HK-2 (cell line): ENCODE data around the gene PDIA6.

Source experiments
- DNase-seq: peaks from one replicate; pipeline ENCODE4 v3.0.0-alpha.2; 2018; ENCODE audit not compliant: unreplicated experiment

The PDIA6 gene, protein sequence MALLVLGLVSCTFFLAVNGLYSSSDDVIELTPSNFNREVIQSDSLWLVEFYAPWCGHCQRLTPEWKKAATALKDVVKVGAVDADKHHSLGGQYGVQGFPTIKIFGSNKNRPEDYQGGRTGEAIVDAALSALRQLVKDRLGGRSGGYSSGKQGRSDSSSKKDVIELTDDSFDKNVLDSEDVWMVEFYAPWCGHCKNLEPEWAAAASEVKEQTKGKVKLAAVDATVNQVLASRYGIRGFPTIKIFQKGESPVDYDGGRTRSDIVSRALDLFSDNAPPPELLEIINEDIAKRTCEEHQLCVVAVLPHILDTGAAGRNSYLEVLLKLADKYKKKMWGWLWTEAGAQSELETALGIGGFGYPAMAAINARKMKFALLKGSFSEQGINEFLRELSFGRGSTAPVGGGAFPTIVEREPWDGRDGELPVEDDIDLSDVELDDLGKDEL

DNA sequence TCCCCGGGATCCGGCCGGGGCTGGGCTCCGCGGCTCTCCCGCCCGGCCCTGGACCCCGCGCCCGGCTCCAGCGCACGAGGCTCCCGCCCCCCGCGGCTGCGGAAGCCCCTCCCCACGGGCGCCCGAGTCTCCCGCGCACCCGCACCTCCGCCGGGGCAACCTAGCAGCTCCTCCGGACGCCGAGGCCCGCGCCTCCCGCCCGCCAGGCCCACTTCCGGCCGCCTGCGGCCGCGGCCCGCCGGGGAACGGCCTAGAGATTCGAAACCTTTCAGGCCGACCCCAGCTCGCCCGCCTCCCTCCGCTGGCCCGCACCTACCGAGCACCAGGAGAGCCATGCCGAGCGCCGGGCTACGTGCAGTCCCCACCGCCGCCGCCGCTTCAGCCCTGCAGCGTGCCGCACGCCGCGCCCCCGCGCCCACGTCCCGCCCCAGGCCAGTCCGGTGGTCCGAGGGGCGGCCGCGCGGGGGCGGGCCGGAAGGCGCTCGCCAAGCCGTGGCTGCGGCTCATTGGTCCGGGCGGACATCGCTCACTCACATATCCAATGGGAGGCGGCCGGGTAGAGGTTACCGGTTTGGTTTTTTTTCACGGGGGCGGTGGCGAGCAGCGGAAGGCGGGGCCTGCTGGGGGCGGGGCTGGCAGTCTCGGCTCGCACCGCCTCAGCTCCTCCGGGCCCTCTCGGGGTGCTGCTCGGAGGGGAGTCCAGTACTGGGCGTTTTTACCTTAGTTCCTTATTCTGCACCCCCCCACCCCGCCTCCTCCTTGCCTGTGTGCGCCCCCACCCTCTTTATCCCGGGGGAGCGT lies at the start of gene PDIA6:
TSS of gene PDIA6 (minus strand) at position 424 of the 801 bp plus-strand sequence. CDS start at position 335, 89 bp downstream.
- DNase-seq = peak; percentile 98

DNA sequence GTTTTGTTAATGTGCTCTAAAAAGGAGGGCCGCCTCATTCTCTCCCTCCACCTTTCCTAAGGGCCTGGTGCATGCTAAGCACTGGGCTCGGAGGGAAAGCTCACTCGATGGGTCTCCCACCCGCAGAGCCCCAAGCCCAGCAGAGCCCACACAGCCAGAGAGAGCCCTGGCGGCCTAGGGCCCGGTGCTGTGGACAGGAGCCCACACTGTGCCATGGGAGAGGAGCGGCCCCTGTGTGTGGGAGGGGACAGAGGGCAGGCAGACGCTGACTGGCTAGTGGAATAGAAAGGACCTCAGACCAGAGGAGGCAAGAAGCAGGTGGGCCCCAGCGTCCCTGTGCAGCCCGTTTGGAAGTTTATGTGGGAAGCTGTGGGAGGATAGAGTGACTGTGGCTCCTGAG lies 49.7 kb upstream of the PDIA6 start:
- DNase-seq = no peak

DNA sequence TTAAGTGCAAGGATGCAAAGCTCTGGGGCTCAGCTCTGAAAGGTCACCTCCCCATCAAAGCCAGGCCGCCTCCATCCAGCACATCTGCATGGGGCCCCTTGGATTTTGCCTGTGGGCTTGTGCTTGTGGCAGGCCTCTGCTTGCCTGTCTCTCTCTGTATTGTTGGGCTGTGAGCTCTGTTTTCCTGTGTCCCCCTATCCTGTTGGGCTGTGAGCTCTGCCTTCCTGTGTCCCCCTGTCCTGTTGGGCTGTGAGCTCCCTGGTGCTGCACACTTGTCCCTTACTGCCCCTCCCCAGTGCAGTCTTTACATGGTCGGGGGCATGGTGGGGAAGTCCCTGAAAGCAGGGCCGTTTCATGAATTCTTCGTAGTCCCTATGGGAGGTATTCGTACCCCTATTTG lies 49.2 kb upstream of the PDIA6 start:
- DNase-seq = no peak

DNA sequence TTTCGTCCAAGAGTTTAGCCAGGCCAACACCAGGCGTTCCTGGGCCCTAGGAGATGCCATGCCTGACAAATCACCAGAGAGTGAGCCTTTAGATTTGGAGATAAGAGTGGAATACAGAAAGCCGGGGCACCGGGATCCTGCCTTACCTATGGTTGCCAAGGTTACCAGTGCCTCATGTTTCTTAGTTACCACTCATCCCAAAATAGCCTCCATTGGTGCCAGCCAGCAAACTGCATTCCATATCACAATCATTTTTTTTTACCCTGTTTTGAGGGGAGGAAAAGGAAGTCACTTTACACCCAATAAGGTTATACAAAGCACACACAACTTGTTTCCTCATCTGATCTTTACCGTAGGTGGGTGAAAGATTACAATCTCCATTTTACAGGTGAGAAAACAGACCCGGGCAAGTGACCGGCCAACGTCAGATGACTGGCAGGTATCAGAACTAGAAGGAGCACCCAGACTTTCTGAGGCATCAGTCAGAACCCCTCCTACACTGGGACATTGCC lies 48.3 kb upstream of the PDIA6 start:
- no peak for DNase-seq

DNA sequence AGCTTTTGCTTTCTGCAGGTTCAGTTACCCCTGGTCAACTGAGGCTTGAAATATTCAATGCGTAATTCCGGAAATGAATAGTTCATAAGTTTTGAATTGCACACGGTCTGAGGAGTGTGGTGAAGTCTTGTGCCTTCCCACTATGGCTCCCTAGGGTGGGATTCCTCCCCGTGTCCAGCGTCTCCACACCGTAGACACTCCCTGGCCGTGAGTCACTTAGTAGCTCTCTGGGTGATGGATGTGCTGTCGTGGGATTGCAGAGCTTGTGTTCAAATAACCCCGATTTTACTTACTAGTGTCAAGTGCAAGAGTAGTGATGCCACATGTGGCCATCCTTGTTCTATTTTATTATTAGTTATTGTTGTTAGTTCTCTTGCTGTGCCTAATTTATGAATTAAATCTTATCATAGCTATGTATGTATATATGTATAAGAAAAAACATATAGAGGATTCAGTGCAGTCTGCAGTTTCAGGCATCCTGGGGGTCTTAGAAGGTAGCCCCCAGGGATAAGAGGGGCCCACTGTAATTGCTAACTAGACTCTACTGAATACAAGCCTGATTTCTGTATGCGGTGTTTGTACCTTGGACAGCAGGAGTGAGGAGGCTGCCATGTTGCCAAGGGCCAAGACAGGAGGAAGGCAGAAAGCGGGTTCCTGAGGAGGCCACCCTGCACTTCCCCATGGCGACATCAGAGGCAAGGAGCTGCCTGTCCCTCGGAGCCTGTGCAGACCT lies 47.7 kb upstream of the PDIA6 start:
- DNase-seq = no peak

DNA sequence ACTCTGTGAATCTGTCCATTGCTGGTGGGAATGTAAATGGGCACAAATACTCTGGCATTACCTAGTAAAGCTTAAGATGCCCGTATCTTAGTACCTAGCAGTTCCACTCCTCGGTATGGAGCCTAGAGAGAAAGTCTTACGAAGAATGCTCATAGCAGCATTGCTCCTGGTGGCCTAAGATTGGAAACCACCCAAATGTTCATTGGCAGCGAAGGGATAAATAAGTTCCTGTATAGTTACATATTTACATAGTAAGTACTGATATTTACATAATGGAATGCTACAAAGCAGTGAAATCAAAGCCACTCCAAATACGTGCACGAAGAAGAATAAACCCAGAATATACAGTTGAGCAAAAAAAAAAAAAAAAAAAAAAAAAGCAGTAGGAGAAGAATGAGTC lies 46.7 kb upstream of the PDIA6 start:
- no peak for DNase-seq

DNA sequence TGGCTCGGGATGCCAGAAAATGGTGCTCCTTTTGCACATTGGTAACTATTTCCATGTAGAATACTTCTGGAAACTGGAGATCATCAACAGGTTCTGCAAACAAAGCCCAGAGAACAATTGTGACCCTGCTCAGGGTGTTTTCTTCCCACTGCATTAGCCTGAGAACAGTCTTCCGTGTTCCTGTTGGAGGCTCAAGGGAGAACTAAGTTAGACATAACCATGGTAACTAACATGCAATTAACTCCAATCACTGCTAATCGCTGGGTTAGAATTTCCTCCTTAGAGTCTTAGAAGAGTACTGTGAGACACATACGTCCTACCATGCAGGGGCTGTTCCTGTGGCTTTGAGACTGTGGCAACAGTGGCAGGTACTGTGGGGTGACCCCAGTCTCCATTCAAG lies 36.0 kb upstream of the PDIA6 start:
- no peak for DNase-seq

DNA sequence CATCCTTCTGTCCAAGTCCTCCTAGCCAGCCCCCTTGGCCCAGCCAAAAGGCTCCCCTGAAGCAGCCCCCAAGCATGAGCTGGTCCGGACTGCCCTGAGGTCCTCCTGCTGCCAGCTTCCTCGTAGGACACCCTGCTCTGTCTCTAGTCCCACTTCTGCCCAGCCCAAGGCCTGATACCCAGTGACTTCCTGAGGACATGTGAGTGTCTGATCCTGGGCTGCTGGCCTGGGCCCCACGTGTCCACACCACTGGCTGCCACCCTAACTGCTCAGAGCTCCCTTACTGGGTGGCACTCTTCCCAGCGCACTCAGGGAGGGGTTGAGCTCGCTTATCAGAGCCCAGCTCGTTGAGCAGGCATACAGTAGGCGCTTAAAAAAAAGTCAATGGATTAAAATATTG lies 34.4 kb upstream of the PDIA6 start:
- no peak for DNase-seq

DNA sequence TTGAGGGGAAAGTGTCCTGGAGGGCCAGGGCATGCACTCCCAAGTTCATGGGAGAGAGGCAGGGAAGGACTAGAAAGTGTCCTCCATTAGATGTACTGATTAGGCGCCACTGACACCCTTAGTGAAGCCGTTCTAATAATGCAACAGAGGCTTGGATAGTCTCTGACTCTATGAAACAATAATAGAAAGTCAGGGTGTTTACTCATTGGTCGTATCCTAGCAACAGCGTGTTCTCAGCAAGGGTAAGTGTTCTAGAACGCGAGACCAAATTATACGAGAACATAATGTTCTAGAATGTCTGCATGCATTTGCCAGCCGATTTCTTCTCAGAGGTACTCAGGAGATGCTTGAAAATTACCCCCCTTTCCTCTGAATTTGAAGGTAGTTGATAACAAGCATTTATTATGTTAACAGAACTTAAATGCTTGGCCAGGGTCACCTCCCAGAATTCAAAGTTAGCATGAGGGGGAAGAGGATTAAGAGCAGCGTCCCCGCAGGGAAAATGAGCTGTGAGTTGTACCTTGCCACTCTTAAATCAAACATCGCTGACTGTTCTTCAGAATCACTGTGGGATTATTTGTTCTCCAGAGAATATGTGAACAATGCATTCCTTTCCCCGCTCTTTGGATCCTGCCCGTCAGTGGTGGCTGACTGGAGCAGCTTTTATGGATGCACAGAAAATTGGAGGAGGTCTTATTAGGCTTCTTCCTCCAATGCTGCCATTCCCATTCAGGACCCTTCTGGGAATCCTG lies 33.7 kb upstream of the PDIA6 start:
- DNase-seq = no peak

DNA sequence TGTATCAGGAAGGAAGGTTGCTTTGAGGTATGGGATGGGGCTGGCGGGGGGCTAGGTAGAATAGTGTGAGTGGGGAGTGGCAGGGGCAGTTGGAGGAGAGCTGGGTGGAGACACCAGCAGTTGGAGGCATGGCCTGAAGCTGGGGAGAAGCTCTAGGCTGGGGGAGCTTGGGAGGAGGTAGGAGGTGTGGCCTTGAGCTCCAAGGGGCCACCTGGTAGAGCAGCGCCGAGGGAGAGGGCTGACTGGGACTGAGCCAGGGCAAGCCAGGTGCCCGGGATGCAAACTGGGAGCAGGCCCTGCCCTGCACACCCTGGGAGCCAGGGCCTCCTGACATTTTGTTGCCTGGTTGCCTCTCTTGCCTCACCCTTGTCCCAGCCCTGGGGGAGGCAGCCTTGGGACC lies 33.1 kb upstream of the PDIA6 start:
- DNase-seq = no peak

DNA sequence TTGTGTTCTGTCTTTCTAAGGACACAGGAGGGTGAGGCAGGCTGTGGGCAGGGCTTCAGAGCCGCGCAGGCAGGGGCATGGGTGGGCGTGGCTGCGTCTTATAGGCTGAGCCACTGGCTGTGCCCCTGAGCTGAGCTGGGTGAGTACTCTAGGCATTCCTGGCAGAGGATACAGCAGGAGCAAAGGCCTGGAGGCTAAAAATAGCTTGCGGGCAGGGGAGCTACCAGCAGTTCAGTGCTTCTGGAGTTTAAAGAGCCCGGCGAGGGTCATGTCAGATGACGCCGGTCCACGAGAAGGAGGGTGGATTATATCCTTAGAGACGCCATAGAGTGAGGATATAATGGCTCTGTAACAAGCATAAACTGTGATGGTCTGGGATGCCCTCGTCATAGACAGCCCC lies 31.5 kb upstream of the PDIA6 start:
- peak; percentile 64 for DNase-seq

DNA sequence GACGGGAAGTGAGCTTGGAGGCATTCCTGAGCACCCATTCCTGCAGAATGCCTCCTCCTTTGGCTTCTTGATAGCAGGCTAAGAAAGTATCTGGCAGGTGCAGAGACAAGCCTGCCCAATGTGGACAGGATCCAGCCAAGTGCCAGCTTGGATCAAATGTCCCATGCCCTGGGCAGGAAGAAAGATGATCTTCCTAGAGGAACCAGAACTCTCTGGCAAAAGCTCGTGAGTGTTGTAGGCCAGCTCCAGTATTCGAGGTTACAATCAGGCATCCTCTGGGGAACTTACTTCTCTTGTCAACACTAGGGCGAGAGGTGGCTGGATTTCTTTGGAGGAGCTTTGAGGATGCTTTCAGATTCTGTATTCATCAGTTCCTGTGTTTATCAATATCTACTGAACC lies 29.9 kb upstream of the PDIA6 start:
- DNase-seq = no peak

DNA sequence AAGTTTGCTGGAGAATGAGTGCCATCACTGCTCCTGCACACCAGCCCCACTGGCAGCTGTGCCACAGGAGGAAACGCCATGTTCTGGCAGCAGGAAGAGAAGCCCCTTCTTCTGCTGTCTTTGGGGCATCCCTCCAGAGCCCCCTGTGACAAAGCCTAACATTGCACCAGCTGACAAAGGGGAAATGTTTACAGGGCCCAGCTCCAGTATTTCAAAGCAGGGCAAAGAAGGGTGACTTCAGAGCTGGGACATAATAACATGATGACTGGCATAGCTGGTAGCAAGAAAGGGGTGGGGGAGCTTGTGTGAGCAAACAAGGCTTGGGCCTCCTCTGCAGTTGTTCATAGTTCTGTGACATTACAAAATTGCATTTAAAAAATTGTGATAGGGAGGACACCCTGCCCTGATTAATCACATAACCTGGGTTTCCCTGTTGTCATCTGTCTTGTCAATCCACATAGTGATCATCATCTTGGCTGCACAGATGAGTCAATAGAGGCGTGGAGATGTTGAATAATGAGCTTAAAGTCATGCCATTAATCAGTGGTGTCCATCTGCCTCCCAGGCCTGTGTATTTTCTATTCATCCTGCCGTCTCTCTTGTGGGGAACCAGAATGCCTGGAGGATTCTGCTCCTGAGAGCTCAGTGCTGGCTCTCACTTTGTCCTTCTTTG lies 29.1 kb upstream of the PDIA6 start:
- DNase-seq = no peak

DNA sequence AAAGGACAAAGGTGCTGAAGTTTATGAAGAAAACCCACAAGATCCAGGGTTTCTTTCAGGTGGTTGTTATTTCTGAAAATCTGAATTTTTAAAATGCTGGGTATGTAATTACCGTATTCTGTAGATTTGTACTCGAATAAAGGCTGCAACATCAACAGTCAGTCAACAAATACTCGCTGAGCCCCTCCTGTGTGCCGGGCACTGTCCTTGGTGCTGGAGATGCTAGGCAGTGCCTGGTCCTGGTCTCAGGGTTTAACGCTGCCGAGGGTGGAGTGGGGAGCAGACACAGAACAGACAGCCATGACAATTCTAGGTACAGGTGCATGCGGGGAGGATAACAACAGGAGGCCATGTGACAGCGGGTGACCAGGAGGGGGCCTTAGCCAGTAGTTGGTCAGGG lies 27.2 kb upstream of the PDIA6 start:
- DNase-seq = no peak

DNA sequence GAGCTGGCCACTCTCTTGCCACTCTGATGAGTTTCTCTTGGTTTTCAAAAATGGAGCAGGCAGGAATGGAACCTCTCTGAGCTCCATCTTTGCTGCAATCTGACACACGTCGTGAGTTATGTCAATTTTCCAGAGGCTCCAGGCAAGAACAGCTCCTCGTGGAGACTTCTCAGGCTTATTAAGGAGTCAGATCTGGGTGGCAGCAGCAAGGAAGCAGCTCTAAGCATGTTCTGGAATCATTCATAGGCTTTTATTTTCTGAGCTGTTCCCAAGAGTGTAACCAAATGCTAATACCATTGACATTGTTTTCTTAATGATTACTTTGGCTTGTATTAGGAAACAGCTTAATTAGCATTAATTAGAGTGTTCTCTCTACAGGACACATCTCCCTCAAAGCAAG lies 26.1 kb upstream of the PDIA6 start:
- no peak for DNase-seq

DNA sequence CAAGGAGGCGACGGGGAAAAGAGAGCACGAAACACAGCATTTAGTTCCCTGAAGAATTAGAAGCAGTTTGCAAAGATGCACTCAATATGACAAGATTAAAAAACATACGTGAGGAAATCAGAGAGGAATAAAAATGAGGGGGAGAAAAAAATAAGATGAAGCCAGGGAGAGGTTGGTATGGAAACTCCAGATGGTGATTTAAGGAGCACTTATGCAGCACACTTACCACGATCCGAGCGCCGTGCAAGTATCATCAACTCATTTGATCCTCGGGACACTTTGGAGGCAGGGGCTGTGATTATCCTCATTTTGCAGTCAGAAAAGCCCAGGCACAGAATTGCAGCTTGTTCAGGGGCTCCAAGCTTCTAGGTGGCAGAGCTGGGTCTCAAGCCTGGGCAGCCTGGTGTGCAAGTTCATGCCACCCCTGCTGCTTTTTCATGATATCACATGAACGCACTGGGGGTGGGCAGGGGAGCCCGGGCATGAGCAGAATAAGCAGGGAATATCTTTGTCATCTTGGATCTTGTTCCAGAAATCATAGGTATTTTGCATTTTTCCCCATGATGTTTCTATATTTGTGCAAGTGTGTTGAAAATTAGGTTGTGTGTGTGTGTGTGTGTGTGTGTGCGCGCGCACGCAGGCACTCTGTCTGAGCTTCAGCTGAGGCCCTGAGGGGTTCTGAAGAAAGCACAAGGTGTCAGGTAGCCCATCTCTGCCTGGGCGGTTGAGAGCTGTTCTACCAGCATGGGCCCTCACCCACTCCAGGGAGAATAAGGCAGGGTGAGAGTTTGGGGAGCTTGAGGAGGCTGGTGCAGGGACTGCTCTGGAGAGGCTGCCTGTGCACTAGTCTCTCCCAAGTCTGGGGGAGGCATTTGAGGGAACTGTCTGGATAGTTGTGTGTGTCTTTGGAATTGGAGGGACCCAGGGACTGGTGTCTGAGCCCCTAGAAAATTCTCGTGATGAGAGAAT lies 25.0 kb upstream of the PDIA6 start:
- DNase-seq = no peak

DNA sequence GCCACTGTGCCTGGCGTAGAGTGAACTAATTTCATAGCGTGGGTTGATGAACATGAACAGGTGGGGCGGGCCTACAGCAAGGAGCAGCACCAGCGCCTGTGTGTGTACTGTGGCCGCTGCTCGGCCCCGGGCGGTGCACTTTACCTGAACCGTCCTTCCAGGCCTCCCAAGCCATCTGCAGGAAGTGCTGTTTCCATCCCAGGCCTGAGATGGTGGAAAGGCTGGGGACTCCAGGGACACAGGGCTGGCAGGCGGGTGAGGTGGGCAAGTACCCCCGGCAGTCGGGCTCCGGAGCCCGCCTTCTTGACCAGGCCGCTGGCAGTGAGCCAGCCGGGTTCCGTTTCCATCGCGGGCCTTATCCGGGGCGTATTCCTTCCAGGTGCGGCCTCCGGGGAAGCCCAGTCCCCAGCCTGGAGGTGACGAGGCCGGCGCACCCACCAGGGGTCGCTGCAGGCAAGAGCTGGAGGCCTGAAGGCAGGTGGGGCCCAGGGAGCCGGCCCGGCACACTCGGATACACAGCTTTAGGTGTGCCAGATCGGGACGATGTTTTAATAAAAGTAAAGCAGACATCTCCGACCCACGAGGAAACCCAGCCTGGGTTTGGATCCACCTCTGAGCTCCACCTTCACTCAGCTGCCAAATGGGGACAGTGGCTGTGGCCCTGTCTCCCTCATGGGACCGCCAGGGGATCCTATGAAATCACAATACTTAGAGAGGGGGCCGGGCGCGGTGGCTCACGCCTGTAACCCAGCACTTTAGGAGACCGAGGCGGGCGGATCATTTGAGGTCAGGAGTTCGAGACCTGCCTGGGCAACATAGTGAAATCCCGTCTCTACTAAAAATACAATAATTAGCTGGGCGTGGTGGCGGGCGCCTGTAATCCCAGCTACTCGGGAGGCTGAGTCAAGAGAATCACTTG lies 22.7 kb upstream of the PDIA6 start:
- peak; percentile 76 for DNase-seq

DNA sequence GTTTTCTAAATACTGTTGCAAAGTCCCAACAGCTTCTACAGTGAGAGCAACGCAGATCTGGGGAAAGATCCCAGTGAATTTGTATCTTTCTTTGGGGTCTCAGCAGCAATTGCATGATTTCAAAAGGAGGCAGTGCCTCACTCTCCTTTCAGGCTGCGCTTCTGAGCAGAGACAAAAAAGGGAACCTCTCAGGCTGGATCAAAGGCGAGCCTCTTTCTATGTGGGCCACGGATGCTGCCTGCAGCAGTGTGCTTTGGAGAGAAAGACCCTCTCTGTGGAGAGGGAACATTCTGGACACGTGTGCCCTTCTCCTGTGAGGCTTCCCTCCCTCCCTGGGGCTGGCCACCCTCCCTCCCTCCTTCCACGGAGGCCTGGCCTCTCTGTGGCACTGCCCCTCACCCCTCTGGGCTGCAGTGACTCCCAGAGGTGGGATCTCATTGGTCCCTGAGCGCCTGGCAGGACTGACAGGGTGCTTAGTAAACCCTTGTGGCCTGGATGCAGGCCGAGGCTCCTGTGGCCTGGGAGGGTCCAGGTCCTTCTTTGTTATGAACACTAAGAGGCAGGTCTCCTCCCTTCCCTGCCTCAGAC lies 21.6 kb upstream of the PDIA6 start:
- peak; percentile 20 for DNase-seq
